HG03442 (cell line): ENCODE data around the gene TTI1.

Experiments used
- ATAC-seq: cut with Tn5 transposase; IDR thresholded peaks from one replicate; pipeline ENCODE4 v1.9.1; 2021; ENCODE audit warnings: mild to moderate bottlenecking, moderate library complexity; ENCODE audit not compliant: unreplicated experiment

TTI1 gene

GRCh38 chr20:37989601-37990295 is 43.5 kb downstream of the TTI1 start:
- ATAC-seq, result no peak

- no peak for ATAC-seq
These were observed 44.8 kb downstream of the TTI1 start for GRCh38 chr20:37988306-37988954.

- ATAC-seq, result no peak
These were observed 45.5 kb downstream of the TTI1 start for GRCh38 chr20:37987602-37988290.

- no peak for ATAC-seq
These were observed 46.2 kb downstream of the TTI1 start for GRCh38 chr20:37986873-37987601.

- ATAC-seq, result no peak
These were observed 47.0 kb downstream of the TTI1 start for GRCh38 chr20:37986044-37986858.

- no peak for ATAC-seq
These were observed 49.1 kb downstream of the TTI1 start for GRCh38 chr20:37984018-37984785.

- no peak for ATAC-seq
These were observed 50.0 kb downstream of the TTI1 start for GRCh38 chr20:37983286-37983685.

- ATAC-seq, result no peak
These were observed 51.7 kb downstream of the TTI1 start for GRCh38 chr20:37981568-37981967.

- no peak for ATAC-seq
These were observed 52.4 kb downstream of the TTI1 start for GRCh38 chr20:37980876-37981275.

GRCh38 chr20:37980383-37980782 is 52.9 kb downstream of the TTI1 start:
- ATAC-seq, result no peak

GRCh38 chr20:37979021-37979985 is 54.0 kb downstream of the TTI1 start:
- ATAC-seq, result no peak

GRCh38 chr20:37977786-37978185 is 55.5 kb downstream of the TTI1 start:
- no peak for ATAC-seq

- no peak for ATAC-seq
These were observed 55.9 kb downstream of the TTI1 start for GRCh38 chr20:37977338-37977737.

- ATAC-seq, result no peak
These were observed 56.4 kb downstream of the TTI1 start for GRCh38 chr20:37976887-37977286.

GRCh38 chr20:37973059-37973910 is 60.0 kb downstream of the TTI1 start:
- no peak for ATAC-seq

- ATAC-seq, result no peak
These were observed 60.8 kb downstream of the TTI1 start for GRCh38 chr20:37972256-37973058.

- ATAC-seq, result no peak
These were observed 61.6 kb downstream of the TTI1 start for GRCh38 chr20:37971561-37972127.
